ENCODE results near the gene MAPK14. TPM values are rescaled to one million over a fixed set of nuclear protein-coding genes. Genes with fewer than 3 reads are reported as not detected.
A peak's percentile ranks its signal among the peaks of the same experiment; 100 is the strongest.

The MAPK14 gene
- total RNA-seq, 2 donors from 2014 or later = 43.7 to 48.1 TPM

DNA sequence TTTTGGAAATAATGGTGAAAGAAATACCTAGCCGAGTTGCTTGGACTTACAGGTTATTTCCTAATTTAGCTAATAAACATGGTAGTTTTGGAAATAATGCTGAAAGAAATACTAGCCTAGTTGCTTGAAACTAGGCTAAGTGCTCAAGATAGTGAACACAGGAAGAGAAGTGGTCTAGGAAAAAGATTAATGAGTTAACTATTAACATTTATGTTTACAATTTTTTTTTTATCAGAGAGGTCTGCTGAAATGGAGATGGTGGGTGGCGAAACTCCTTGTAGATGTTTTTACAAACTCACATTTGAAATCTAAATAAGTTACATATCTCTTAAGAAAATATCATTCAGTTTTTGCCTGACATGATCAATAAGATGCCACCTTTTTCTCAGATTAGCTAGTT is 39.2 kb downstream of the MAPK14 start:
- Mint-ChIP-seq H3K36me3 (ENCODE audit: low read depth) (peaks cover 11% of the 10 kb centered on the region), H3K4me3 (no peak overlapping the region), H3K4me1 (peaks cover 41% of the 10 kb centered on the region), H3K27me3 (no peaks in the 10 kb centered on the region), H3K27ac (peak overlapping the region; percentile 10)
- no peaks in the 10 kb centered on the region for H3K9me3 ChIP-seq (ENCODE audit: control insufficient read depth, low read length, poor library complexity, severe bottlenecking)
- ATAC-seq = no peak
- no peak for DNase-seq

DNA sequence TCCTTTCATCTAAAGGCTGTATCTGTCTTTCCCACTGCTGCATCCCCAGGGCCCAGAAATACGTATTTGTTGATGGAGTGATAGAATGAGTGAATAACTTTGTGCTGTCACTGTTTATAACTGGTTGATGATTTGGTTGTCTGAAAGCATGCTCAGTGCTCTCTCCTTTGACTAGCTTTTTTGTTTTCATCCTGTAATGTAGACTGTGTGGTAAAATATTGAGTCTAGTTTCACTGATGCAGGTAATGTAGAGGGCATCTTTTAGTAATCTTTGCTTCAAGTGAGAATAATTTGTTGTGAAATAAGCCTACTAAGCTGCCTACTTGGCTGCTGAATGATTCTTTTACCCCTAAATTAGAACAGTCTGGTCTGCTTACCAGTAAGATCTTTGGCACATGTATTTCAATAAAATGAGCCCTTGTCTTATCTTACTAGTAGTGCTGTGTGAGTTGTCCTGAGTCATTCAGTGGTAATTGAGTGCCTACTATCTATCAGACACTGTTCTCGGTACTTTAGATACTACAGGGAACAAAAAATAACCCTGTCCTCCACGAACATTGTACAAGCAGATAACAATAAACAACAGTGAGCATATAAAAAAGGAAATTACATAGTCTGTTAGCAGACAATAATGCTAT is 39.9 kb downstream of the MAPK14 start:
- peaks cover 45% of the 10 kb centered on the region for H3K4me1 Mint-ChIP-seq
- ATAC-seq = no peak

DNA sequence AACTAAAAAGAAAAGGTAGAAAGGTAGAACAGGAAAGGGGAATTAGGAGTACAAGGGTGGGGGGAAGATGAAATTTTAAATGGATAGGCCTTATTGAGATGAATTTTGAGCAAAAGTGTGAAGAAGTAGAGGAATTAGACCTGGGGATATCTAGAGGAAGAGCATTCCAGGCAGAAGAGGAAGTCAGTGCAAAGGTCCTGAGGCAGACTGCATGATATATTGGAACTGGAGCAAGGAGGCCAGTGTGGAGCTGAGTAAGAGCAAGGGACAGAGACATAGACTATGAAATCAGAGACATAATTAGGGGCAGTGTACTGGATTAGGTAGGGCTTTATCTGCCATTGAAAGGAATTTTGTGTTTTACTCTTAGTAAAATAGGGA is 40.4 kb downstream of the MAPK14 start:
- no peaks in the 10 kb centered on the region for H3K27me3 Mint-ChIP-seq
- ATAC-seq (no peak), DNase-seq (no peak)
- no peak overlapping the region for H3K4me3 Mint-ChIP-seq
- H3K9me3 ChIP-seq (ENCODE audit: control insufficient read depth, low read length, poor library complexity, severe bottlenecking) = no peaks in the 10 kb centered on the region
- peaks cover 12% of the 10 kb centered on the region for H3K36me3 Mint-ChIP-seq (ENCODE audit: low read depth)
- H3K4me1 Mint-ChIP-seq = peaks cover 46% of the 10 kb centered on the region
- H3K27ac Mint-ChIP-seq = peak overlapping the region; percentile 10

More for the DNA sequence above, 39.9 kb downstream of the MAPK14 start:
- H3K9me3 ChIP-seq (ENCODE audit: control insufficient read depth, low read length, poor library complexity, severe bottlenecking) = no peaks in the 10 kb centered on the region
- peaks cover 12% of the 10 kb centered on the region for H3K36me3 Mint-ChIP-seq (ENCODE audit: low read depth)
- no peaks in the 10 kb centered on the region for H3K27me3 Mint-ChIP-seq
- DNase-seq = no peak
- H3K4me3 Mint-ChIP-seq = no peak overlapping the region
- H3K27ac Mint-ChIP-seq = peak overlapping the region; percentile 10

DNA sequence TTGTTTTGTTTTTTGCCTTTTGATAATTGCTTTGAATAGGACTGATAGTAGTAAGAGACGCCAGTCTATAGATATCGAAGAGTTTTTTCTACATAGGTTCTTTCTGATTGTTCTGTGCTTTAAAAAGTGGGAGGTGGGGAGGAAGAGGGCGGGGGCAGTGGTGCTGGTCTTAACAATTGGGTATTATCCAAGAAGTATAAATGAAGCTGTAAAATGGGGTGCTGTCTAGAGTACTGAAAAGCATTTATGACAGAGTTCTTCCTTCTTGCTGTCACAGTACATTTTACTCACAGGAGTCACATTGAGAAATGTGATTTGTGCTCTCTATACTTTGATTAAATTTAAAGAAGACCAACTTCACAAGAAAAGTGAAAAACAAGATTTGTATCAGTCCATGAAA is 41.0 kb downstream of the MAPK14 start:
- Mint-ChIP-seq H3K4me1 (peaks cover 50% of the 10 kb centered on the region), H3K36me3 (ENCODE audit: low read depth) (peaks cover 14% of the 10 kb centered on the region), H3K27ac (no peak overlapping the region), H3K27me3 (no peaks in the 10 kb centered on the region), H3K4me3 (no peak overlapping the region)
- no peaks in the 10 kb centered on the region for H3K9me3 ChIP-seq (ENCODE audit: control insufficient read depth, low read length, poor library complexity, severe bottlenecking)
- ATAC-seq = no peak
- DNase-seq = no peak

DNA sequence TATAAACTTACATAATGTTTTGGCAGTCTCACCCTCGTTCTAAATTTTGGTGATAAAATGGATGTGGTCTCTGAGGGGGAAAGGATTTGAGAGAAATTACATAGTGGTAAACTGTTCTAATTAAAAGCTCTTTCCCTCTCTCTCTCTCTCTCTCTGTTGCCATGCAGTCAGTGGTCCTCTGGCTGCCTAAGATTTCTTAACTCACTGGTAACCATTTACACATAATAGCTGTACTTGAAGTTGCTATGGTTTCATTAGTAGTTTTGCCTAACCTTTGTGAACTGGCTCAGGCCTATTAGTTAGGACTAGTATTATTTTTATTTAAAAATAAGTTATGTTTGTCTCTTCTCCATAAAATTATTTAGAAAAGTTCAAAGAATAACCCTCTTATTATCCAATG is 42.0 kb downstream of the MAPK14 start:
- H3K4me1 Mint-ChIP-seq = peaks cover 49% of the 10 kb centered on the region
- H3K36me3 Mint-ChIP-seq (ENCODE audit: low read depth) = peaks cover 15% of the 10 kb centered on the region
- H3K27ac Mint-ChIP-seq = peak overlapping the region; percentile 24
- ATAC-seq (no peak), DNase-seq (no peak)
- no peaks in the 10 kb centered on the region for H3K27me3 Mint-ChIP-seq
- H3K4me3 Mint-ChIP-seq = no peak overlapping the region
- H3K9me3 ChIP-seq (ENCODE audit: control insufficient read depth, low read length, poor library complexity, severe bottlenecking) = no peaks in the 10 kb centered on the region

DNA sequence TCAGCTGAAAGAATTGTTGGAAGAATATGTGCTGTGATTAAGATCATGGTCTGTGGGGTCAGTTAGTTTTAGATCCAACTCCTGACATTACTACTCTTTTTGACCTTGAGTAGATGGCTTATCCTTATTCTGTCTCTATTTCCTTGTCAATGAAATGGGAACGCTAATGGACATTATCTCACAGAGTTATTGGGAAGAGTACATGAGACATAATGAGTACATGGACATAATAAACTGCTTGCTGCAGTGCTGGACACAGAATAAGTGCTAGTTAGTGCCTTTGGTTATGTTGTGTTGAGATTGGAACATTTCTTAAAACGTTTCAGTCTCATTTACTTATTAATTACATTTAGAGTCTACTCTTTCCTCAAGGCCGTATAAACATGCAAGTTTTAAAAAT is 42.6 kb downstream of the MAPK14 start:
- H3K4me1 Mint-ChIP-seq = peaks cover 44% of the 10 kb centered on the region
- ATAC-seq = no peak
- H3K4me3 Mint-ChIP-seq = no peak overlapping the region

DNA sequence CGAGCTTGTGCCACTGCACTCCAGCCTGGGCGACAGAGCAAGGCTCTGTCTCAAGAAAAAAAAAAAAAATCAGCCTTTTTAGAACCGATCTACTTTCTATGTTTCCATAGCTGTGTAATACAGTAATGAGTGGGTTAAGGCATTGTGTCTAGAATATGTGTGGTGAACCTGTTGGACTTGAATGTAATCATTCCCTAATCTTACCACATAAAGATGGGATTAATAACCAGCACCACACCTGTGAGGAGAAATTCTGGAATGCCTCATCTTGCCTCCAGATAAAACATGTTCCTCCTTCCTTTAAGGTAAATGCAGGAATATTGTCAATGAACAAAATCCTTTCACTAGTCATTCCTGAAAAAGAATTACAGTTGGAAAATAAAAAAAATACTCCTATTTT is 43.7 kb downstream of the MAPK14 start:
- no peak for ATAC-seq
- H3K4me1 Mint-ChIP-seq = peaks cover 36% of the 10 kb centered on the region
- peaks cover 9% of the 10 kb centered on the region for H3K36me3 Mint-ChIP-seq (ENCODE audit: low read depth)
- DNase-seq = no peak
- H3K27me3 Mint-ChIP-seq = no peaks in the 10 kb centered on the region
- H3K9me3 ChIP-seq (ENCODE audit: control insufficient read depth, low read length, poor library complexity, severe bottlenecking) = no peaks in the 10 kb centered on the region
- H3K4me3 Mint-ChIP-seq = no peak overlapping the region
- no peak overlapping the region for H3K27ac Mint-ChIP-seq

More for the DNA sequence above, 42.6 kb downstream of the MAPK14 start:
- H3K27me3 Mint-ChIP-seq = no peaks in the 10 kb centered on the region
- no peak for DNase-seq
- no peaks in the 10 kb centered on the region for H3K9me3 ChIP-seq (ENCODE audit: control insufficient read depth, low read length, poor library complexity, severe bottlenecking)
- peaks cover 10% of the 10 kb centered on the region for H3K36me3 Mint-ChIP-seq (ENCODE audit: low read depth)
- no peak overlapping the region for H3K27ac Mint-ChIP-seq

DNA sequence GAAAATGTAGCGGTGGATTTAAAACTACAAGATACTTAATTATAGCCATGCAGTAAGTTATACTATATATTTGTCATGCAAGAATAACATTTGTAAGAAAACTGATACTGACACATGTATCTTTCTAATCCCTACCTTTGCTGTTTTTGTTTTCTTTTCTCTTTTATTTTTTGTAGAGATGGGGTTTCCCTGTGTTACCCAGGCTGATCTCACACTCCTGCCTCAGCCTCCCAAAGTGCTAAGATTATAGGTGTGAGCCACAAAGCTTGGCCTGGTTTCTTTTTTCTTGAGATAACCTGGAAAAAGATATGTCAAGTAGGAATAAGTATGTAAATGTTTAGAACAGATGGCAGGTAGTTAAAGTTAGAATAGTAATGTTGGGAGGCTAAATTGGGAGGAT is 44.1 kb downstream of the MAPK14 start:
- DNase-seq (no peak), ATAC-seq (no peak)
- Mint-ChIP-seq H3K27me3 (no peaks in the 10 kb centered on the region), H3K4me3 (no peak overlapping the region), H3K27ac (no peak overlapping the region), H3K36me3 (ENCODE audit: low read depth) (peaks cover 5% of the 10 kb centered on the region), H3K4me1 (peaks cover 32% of the 10 kb centered on the region)
- no peaks in the 10 kb centered on the region for H3K9me3 ChIP-seq (ENCODE audit: control insufficient read depth, low read length, poor library complexity, severe bottlenecking)

DNA sequence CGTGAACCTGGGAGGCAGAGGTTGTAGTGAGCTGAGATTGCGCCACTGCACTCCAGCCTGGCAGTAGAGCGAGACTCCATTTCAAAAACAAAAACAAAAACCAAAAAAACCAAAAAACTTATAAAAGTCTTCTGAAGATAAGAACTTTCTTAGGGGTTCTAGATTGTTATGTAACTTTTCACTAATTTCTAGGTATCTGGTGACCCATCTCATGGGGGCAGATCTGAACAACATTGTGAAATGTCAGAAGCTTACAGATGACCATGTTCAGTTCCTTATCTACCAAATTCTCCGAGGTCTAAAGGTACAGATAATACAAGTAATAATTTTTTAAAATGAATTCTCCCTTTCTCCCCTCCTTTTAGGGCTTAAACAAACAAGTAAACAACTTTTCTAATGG is 45.1 kb downstream of the MAPK14 start:
- Mint-ChIP-seq H3K36me3 (ENCODE audit: low read depth) (peaks cover 5% of the 10 kb centered on the region), H3K27ac (no peak overlapping the region), H3K4me3 (no peak overlapping the region), H3K4me1 (peaks cover 28% of the 10 kb centered on the region), H3K27me3 (no peaks in the 10 kb centered on the region)
- DNase-seq = no peak
- no peaks in the 10 kb centered on the region for H3K9me3 ChIP-seq (ENCODE audit: control insufficient read depth, low read length, poor library complexity, severe bottlenecking)
- no peak for ATAC-seq

DNA sequence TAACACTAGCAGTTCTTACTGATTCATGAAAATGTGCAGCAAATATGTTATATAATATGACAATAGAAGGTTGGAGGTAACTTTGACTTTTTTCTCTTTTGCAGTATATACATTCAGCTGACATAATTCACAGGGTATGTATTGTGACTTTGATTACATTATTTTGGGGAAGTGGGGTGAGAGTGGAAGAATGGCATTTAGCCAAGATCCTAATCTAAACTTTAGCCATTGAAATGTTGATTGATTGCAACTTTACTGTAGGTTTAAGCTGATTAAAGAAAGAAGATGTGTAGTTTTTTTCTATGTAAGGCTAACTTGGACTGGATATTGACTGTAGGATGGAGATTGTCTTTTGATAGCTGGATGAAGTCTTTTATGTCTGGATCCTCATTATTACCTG is 46.0 kb downstream of the MAPK14 start:
- DNase-seq (no peak), ATAC-seq (no peak)
- no peak overlapping the region for H3K4me3 Mint-ChIP-seq
- H3K9me3 ChIP-seq (ENCODE audit: control insufficient read depth, low read length, poor library complexity, severe bottlenecking) = no peaks in the 10 kb centered on the region
- H3K27me3 Mint-ChIP-seq = no peaks in the 10 kb centered on the region
- peak overlapping the region; percentile 4 for H3K27ac Mint-ChIP-seq
- H3K4me1 Mint-ChIP-seq = peaks cover 23% of the 10 kb centered on the region
- peaks cover 5% of the 10 kb centered on the region for H3K36me3 Mint-ChIP-seq (ENCODE audit: low read depth)

DNA sequence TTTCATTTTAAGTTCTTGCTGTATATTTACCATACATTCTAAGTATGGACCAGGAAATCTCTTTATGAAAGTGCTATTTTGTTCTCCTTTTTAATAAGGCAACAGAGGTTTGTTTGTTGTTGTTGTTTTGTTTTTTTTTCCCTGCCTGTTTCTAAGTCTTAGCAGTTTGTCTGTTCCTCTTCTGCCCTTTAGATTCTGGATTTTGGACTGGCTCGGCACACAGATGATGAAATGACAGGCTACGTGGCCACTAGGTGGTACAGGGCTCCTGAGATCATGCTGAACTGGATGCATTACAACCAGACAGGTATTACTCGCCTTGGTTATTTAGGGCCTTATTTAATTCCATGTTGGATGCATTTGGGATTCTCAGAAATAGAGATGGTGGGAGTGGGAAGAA is 48.0 kb downstream of the MAPK14 start:
- Mint-ChIP-seq H3K27me3 (no peaks in the 10 kb centered on the region), H3K4me3 (no peak overlapping the region), H3K36me3 (ENCODE audit: low read depth) (peaks cover 12% of the 10 kb centered on the region), H3K27ac (peak overlapping the region; percentile 19), H3K4me1 (peaks cover 16% of the 10 kb centered on the region)
- H3K9me3 ChIP-seq (ENCODE audit: control insufficient read depth, low read length, poor library complexity, severe bottlenecking) = no peaks in the 10 kb centered on the region
- ATAC-seq (no peak), DNase-seq (no peak)

DNA sequence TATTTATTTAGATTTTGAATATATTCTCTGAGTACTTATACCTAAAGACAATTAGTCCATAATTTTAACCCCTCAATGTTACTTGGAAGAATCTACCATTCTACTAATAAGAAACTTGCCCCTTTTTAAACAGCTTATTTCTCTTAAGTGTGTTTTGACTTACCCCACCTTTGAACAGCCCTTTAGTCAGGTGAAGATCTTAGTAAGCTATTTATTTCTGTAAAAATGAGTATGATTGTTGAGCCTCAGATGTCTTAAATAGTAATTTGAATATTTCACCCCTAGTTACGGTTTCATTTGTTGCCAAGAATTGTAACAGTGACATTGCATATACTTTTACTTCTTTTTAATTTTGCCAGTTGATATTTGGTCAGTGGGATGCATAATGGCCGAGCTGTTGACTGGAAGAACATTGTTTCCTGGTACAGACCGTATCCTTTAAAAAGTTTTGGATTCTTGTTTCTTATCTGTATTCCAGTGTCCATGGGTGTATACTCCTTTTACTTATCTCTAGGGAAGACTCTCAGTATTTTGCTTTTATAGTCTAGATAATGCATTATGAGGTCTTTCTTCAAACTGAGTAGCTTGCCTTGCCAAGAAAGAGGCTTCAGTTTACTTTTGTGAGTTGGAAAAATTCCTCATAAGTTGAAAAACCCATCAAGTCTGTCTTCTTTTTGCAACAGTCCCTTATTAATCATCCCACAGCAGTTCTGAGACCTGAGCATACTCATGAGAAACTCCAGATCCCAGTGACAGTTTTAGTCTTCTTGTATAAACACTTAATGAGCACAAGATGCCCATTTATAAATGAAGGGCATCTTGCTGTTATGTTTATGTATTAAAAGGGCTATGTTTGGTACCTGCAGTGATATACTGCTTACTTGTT is 48.8 kb downstream of the MAPK14 start:
- peak overlapping the region; percentile 19 for H3K27ac Mint-ChIP-seq

DNA sequence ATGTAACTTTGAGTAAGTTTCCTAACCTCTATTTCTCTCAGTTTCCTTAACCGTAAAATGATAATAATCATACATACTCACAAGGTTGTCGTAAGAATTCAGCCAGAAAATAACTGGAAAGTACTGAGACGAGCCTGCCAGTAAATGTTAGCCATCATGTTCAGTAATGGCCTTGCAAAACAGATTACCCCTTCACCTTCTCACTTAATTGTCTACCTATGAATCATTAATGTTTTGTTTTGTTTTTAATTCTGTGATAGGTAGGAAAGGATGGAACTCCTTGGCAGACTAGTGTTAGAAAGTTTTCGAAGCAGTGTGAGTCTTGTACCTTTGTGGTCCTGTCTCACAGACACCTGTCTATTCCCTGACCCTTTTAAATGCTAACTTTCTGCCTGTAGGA is 50.6 kb downstream of the MAPK14 start:
- DNase-seq (no peak), ATAC-seq (no peak)
- no peaks in the 10 kb centered on the region for H3K27me3 Mint-ChIP-seq
- no peaks in the 10 kb centered on the region for H3K9me3 ChIP-seq (ENCODE audit: control insufficient read depth, low read length, poor library complexity, severe bottlenecking)
- H3K4me3 Mint-ChIP-seq = no peak overlapping the region
- H3K27ac Mint-ChIP-seq = peak overlapping the region; percentile 43
- H3K36me3 Mint-ChIP-seq (ENCODE audit: low read depth) = peaks cover 13% of the 10 kb centered on the region
- peaks cover 8% of the 10 kb centered on the region for H3K4me1 Mint-ChIP-seq

More for the DNA sequence above, 48.8 kb downstream of the MAPK14 start:
- H3K4me1 Mint-ChIP-seq = peaks cover 16% of the 10 kb centered on the region
- no peaks in the 10 kb centered on the region for H3K27me3 Mint-ChIP-seq
- DNase-seq (no peak), ATAC-seq (no peak)
- H3K9me3 ChIP-seq (ENCODE audit: control insufficient read depth, low read length, poor library complexity, severe bottlenecking) = no peaks in the 10 kb centered on the region
- no peak overlapping the region for H3K4me3 Mint-ChIP-seq
- H3K36me3 Mint-ChIP-seq (ENCODE audit: low read depth) = peaks cover 15% of the 10 kb centered on the region

DNA sequence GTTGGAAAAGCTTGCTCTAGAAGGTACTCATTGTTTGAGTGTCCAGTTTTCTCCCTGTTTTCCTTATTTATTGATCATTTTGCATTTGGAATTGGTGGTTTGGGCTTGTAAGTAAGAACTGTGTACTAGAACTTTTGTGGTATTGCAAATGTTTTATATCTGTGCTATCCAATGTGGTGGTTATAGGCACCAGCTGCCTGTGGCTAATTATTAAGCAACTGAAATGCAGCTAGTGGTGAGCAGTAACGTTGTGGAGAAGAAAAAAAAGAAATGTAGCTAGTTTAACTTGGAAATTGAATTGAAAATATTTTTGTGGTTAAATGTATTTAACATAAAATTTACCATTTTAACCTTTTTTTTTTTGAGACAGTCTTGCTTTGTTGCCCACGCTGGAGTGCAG is 52.0 kb downstream of the MAPK14 start:
- no peak overlapping the region for H3K4me3 Mint-ChIP-seq
- no peaks in the 10 kb centered on the region for H3K9me3 ChIP-seq (ENCODE audit: control insufficient read depth, low read length, poor library complexity, severe bottlenecking)
- no peaks in the 10 kb centered on the region for H3K27me3 Mint-ChIP-seq
- no peak overlapping the region for H3K27ac Mint-ChIP-seq
- DNase-seq (no peak), ATAC-seq (no peak)
- H3K4me1 Mint-ChIP-seq = peaks cover 7% of the 10 kb centered on the region
- peaks cover 18% of the 10 kb centered on the region for H3K36me3 Mint-ChIP-seq (ENCODE audit: low read depth)

All from T-helper 17 cell (primary cell).